Body of pancreas (tissue), 4 donors: ENCODE measurements around the gene FMNL2. TPM values are rescaled to one million over a fixed set of nuclear protein-coding genes. Genes with fewer than 3 reads are reported as not detected.

Experiments used
- ATAC-seq: fragments of 150-250 bp; one replicate; pipeline ENCODE4 v1.9.1; 2016
- DNase-seq, 4 donors: peaks; one replicate each; pipeline ENCODE4 v3.0.0-alpha.2; 2019
- H3K27ac ChIP-seq, 4 donors: fragments of 200-600 bp; sonication (generic); 1 replicate in 3 of 4; 2 replicates in 1 of 4; pipeline versions ENCODE4 v1.5.1 to v1.6.1; 2016 to 2019; ENCODE audit warnings: mild to moderate bottlenecking in 1 of 4, mixed read lengths in 1 of 4, moderate library complexity in 1 of 4
- H3K27me3 ChIP-seq, 2 donors: fragments of 200-600 bp; sonication (generic); one replicate each; pipeline ENCODE4 v1.6.0; 2016; ENCODE audit warnings: mild to moderate bottlenecking in 1 of 2
- H3K36me3 ChIP-seq, 2 donors: fragments of 200-600 bp; sonication (generic); replicated peaks in 1 of 2; 2 replicates each; pipeline ENCODE4 v1.5.1; 2016; ENCODE audit warnings: low read depth in 2 of 2; ENCODE audit not compliant: insufficient read depth in 1 of 2
- H3K4me1 ChIP-seq: fragments of 200-600 bp; sonication (generic); one replicate; pipeline ENCODE4 v1.6.0; 2016
- H3K4me3 ChIP-seq, 2 donors: fragments of 200-600 bp; sonication (generic); 1 replicate in 1 of 2; 2 replicates in 1 of 2; pipeline ENCODE4 v1.5.1; 2016 to 2019
- H3K9me3 ChIP-seq, 3 donors: fragments of 200-600 bp; sonication (generic); 1 replicate in 2 of 3; 2 replicates in 1 of 3; pipeline ENCODE4 v1.5.1; 2016
- POLR2A ChIP-seq, 3 donors: fragments of 450-650 bp; IDR thresholded peaks; one replicate each; pipeline ENCODE4 v1.6.1; 2016; ENCODE audit warnings: antibody characterized with exemption in 3 of 3, mild to moderate bottlenecking in 2 of 3
- WGBS, 2 donors: methylation state at CpG; one replicate each; pipeline ENCODE4 v1.1.5; 2017; 5-methylcytosine and 5-hydroxymethylcytosine counted together
- intact Hi-C: fragments of 100-400 bp; cut with DNase I; formaldehyde crosslinking; loops from one replicate; pipeline ENCODE4 v1.15.1; 2023
- total RNA-seq, 2 donors: library from RNA; depleted of rRNA; stranded (reverse); fragments of >200 nt; gene quantifications; one replicate each; pipeline ENCODE4 v1.1.0, GENCODE V29; 2016
- TF ChIP-seq, protein P1 (sequence below), 7 experiments: fragments of 450-650 bp in 4 of 7; fragments of 200-600 bp in 3 of 7; sonication (generic) in 3 of 7; IDR thresholded peaks; one replicate each; pipeline ENCODE4 v1.5.1; 2016 to 2019; ENCODE audit warnings: antibody characterized with exemption in 7 of 7

FMNL2 gene
- total RNA-seq, 2 donors from 2014 or later, result 13.5 to 44.4 TPM

DNA sequence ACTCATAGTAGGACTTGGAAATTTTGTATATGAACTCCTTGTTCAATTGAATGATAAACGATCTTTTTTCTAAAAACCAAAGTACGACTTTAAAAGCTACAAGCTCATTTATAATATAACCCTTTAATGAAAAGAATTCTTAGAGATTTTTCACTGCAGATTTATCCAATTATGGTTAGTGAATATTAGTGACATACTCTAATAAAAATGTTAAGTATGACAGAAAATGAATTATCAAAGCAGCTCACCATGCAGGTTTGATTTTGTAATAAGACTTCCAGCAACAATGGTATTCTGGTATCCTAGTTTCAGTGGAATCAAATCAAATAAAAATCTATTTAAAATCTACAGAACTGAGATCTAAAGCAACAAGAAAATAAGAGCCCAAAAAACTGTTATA is 343.8 kb downstream of the FMNL2 start:
- Histone ChIP-seq H3K27me3 (no peaks in the 10 kb centered on the region), H3K27ac (no peak overlapping the region), H3K9me3 (no peaks in the 10 kb centered on the region), H3K4me3 (no peak overlapping the region), H3K4me1 (no peaks in the 10 kb centered on the region), H3K36me3 (peaks cover 0 to 10% of the 10 kb centered on the region in 2 donors)
- DNase-seq (no peak), ATAC-seq (no peak)
- TF ChIP-seq, protein P1, sequence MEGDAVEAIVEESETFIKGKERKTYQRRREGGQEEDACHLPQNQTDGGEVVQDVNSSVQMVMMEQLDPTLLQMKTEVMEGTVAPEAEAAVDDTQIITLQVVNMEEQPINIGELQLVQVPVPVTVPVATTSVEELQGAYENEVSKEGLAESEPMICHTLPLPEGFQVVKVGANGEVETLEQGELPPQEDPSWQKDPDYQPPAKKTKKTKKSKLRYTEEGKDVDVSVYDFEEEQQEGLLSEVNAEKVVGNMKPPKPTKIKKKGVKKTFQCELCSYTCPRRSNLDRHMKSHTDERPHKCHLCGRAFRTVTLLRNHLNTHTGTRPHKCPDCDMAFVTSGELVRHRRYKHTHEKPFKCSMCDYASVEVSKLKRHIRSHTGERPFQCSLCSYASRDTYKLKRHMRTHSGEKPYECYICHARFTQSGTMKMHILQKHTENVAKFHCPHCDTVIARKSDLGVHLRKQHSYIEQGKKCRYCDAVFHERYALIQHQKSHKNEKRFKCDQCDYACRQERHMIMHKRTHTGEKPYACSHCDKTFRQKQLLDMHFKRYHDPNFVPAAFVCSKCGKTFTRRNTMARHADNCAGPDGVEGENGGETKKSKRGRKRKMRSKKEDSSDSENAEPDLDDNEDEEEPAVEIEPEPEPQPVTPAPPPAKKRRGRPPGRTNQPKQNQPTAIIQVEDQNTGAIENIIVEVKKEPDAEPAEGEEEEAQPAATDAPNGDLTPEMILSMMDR (IDR thresholded peaks at IDR 0.05), result no peak
- no peak for TF ChIP-seq POLR2A (IDR thresholded peaks at IDR 0.05)
- intact Hi-C loops, result no loop called here
- WGBS, 2 donors, result 60% methylated on average over 2 of the region's 2 CpGs

DNA sequence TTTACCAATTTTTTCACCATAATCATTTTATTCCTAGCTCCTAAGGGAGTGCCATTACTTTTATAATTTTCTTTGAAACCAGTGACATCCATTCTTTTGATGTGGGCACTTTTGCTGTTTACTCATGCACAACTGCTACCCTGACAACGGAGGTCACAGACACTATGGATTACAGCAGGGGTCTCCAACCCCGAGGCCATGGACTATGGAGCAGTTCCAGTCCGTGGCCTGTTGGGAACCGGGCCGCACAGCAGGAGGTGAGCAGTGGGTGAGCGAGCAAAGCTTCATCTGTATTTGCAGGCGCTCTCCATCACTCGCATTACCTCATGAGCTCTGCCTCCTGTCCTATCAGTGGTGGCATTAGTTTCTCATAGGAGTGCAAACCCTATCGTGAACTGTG is 347.7 kb downstream of the FMNL2 start:
- Histone ChIP-seq H3K4me1 (no peaks in the 10 kb centered on the region), H3K9me3 (no peaks in the 10 kb centered on the region), H3K27me3 (no peaks in the 10 kb centered on the region), H3K36me3 (peaks cover 0 to 2% of the 10 kb centered on the region in 2 donors), H3K27ac (no peak overlapping the region), H3K4me3 (no peak overlapping the region)
- DNase-seq (no peak), ATAC-seq (no peak)
- intact Hi-C loops, result no loop called here
- 93 to 95% methylated on average over 9 of the region's 9 CpGs for WGBS, 2 donors
- TF ChIP-seq, protein P1 (IDR thresholded peaks at IDR 0.05), result no peak
- TF ChIP-seq POLR2A (IDR thresholded peaks at IDR 0.05), result no peak

DNA sequence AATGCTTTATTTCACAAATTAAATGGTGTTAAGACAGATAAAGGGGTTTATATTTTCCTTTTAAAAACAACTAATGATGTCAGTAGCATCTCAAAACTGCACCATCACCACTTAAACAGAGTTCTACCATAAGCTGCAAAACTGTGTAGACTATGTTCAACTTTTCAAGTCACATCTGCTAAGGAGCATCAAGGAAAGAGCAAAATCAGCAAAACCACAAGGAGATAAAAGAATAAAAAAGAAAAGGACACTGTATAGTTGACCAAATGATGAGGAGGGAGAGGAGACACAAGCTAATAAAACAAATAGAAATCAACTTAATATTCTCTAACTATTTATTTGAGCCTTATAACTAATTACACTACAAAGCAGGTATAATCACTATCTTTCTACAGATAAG is 348.4 kb downstream of the FMNL2 start:
- Histone ChIP-seq H3K4me1 (no peaks in the 10 kb centered on the region), H3K27me3 (no peaks in the 10 kb centered on the region), H3K4me3 (no peak overlapping the region), H3K9me3 (no peaks in the 10 kb centered on the region), H3K27ac (no peak overlapping the region), H3K36me3 (peaks cover 0 to 2% of the 10 kb centered on the region in 2 donors)
- ATAC-seq (no peak), DNase-seq (no peak)
- TF ChIP-seq, protein P1 (IDR thresholded peaks at IDR 0.05), result no peak
- no peak for TF ChIP-seq POLR2A (IDR thresholded peaks at IDR 0.05)
- intact Hi-C loops, result no loop called here

DNA sequence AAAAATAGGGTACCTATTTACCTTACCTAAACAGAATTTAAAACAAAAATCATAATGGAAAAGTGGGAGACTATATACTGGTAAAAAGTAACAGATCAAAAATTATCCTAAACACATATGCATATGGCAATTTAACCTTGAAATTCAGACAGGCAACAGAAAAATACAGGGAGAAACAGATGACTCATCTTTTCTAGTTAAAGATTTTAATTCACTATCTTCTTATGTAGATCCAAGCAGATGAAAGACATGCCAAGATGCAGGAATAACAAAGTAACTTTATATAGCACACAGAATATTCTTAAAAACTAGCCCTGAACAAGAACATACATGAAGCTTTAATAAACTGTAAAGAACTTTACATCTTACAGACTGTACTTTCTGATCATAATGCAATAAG is 351.3 kb downstream of the FMNL2 start:
- Histone ChIP-seq H3K4me1 (no peaks in the 10 kb centered on the region), H3K27ac (no peak overlapping the region), H3K9me3 (no peaks in the 10 kb centered on the region), H3K4me3 (no peak overlapping the region), H3K27me3 (no peaks in the 10 kb centered on the region), H3K36me3 (no peaks in the 10 kb centered on the region)
- DNase-seq (no peak), ATAC-seq (no peak)
- intact Hi-C loops, result no loop called here
- TF ChIP-seq, protein P1 (IDR thresholded peaks at IDR 0.05), result no peak
- TF ChIP-seq POLR2A (IDR thresholded peaks at IDR 0.05), result no peak

DNA sequence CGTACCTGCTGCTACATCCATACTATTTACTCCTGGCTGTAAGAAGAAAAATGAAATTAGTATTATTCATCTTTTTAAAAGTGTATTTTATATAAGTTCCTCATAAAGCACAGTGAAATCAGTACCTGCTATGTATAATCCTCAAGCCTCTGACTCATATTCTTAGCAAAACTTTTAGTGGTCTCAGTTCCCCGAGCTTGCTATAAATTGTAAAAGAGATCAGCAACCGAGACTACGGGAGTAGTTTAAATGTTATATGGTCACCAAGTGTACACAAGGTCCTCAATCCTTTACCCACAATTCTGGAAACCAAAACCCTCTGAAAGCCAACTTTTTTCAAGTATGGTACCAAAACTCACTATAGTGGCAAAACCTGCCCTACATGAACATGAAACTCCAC is 358.1 kb downstream of the FMNL2 start:
- Histone ChIP-seq H3K36me3 (peaks cover 0 to 8% of the 10 kb centered on the region in 2 donors), H3K4me3 (no peak overlapping the region), H3K9me3 (no peaks in the 10 kb centered on the region), H3K4me1 (no peaks in the 10 kb centered on the region), H3K27me3 (no peaks in the 10 kb centered on the region), H3K27ac (no peak overlapping the region)
- intact Hi-C loops, result no loop called here
- no peak for TF ChIP-seq POLR2A (IDR thresholded peaks at IDR 0.05)
- TF ChIP-seq, protein P1 (IDR thresholded peaks at IDR 0.05), result no peak
- DNase-seq (no peak), ATAC-seq (no peak)
- WGBS, 2 donors, result 87 to 91% methylated on average over 4 of the region's 4 CpGs
